Mesendoderm (in vitro differentiated cells): Measurements from ENCODE around the gene UNC45B.
A peak's percentile ranks its signal among the peaks of the same experiment; 100 is the strongest.

ENCODE experiments used
- DNase-seq: peaks from one replicate; pipeline ENCODE4 v3.0.0; 2013
- H2AK5ac ChIP-seq: 2 replicates; pipeline ENCODE4 v1.6.1; 2013; ENCODE audit warnings: low read length, inconsistent platforms
- H2BK120ac ChIP-seq: 2 replicates; pipeline ENCODE4 v1.6.1; 2013; ENCODE audit warnings: low read depth, mild to moderate bottlenecking, low read length, moderate library complexity, mixed read lengths
- H2BK15ac ChIP-seq: replicated peaks from 2 replicates; pipeline ENCODE4 v1.6.1; 2013; ENCODE audit warnings: low read depth, mild to moderate bottlenecking, moderate library complexity
- H2BK5ac ChIP-seq: 2 replicates; pipeline ENCODE4 v1.6.1; 2013; ENCODE audit warnings: low read length, inconsistent platforms
- H3K18ac ChIP-seq: 2 replicates; pipeline ENCODE4 v1.6.1; 2013; ENCODE audit warnings: mild to moderate bottlenecking, low read length, mixed read lengths
- H3K23ac ChIP-seq: one replicate; pipeline ENCODE4 v1.6.1; 2013; ENCODE audit warnings: low read length
- H3K27ac ChIP-seq: 2 replicates; pipeline ENCODE4 v1.5.1; 2013; ENCODE audit warnings: low read depth, mild to moderate bottlenecking, inconsistent platforms, low read length, moderate library complexity
- H3K27me3 ChIP-seq: 2 replicates; pipeline ENCODE4 v1.6.1; 2013; ENCODE audit warnings: low read length, control low read depth, mild to moderate bottlenecking, inconsistent platforms; ENCODE audit not compliant: insufficient read depth, poor library complexity
- H3K36me3 ChIP-seq: 2 replicates; pipeline ENCODE4 v1.6.1; 2013; ENCODE audit warnings: low read length, inconsistent platforms; ENCODE audit not compliant: control insufficient read depth, insufficient read depth
- H3K4ac ChIP-seq: one replicate; pipeline ENCODE4 v1.6.1; 2013; ENCODE audit warnings: low read depth, mild to moderate bottlenecking, low read length, moderate library complexity
- H3K4me1 ChIP-seq: 2 replicates; pipeline ENCODE4 v1.6.1; 2013; ENCODE audit warnings: low read depth, low read length, inconsistent platforms; ENCODE audit not compliant: control insufficient read depth
- H3K4me2 ChIP-seq: 2 replicates; pipeline ENCODE4 v1.6.1; 2013; ENCODE audit warnings: low read length
- H3K4me3 ChIP-seq: 2 replicates; pipeline ENCODE4 v1.5.1; 2013; ENCODE audit warnings: mild to moderate bottlenecking, low read length
- H3K56ac ChIP-seq: one replicate; pipeline ENCODE4 v1.6.1; 2013; ENCODE audit warnings: low read length
- H3K79me1 ChIP-seq: 2 replicates; pipeline ENCODE4 v1.6.1; 2013; ENCODE audit warnings: low read length, inconsistent platforms
- H3K79me2 ChIP-seq: 2 replicates; pipeline ENCODE4 v1.6.1; 2013; ENCODE audit warnings: mild to moderate bottlenecking, low read length; ENCODE audit not compliant: control insufficient read depth, insufficient read depth
- H3K9ac ChIP-seq: 2 replicates; pipeline ENCODE4 v1.6.1; 2013; ENCODE audit warnings: low read length, inconsistent platforms
- H4K5ac ChIP-seq: one replicate; pipeline ENCODE4 v1.6.1; 2013; ENCODE audit warnings: low read length
- H4K8ac ChIP-seq: one replicate; pipeline ENCODE4 v1.6.1; 2013; ENCODE audit warnings: low read depth, mild to moderate bottlenecking, control low read depth, low read length, moderate library complexity
- WGBS: extraction: QIAGEN DNeasy Blood & Tissue Kit; methylation state at CpG from one replicate; pipeline ENCODE4 v1.1.7; 2013; ENCODE audit warnings: low lambda C conversion rate, missing lambda C conversion rate; ENCODE audit not compliant: insufficient coverage; ENCODE audit errors: extremely low coverage; 5-methylcytosine and 5-hydroxymethylcytosine counted together

UNC45B gene

DNA sequence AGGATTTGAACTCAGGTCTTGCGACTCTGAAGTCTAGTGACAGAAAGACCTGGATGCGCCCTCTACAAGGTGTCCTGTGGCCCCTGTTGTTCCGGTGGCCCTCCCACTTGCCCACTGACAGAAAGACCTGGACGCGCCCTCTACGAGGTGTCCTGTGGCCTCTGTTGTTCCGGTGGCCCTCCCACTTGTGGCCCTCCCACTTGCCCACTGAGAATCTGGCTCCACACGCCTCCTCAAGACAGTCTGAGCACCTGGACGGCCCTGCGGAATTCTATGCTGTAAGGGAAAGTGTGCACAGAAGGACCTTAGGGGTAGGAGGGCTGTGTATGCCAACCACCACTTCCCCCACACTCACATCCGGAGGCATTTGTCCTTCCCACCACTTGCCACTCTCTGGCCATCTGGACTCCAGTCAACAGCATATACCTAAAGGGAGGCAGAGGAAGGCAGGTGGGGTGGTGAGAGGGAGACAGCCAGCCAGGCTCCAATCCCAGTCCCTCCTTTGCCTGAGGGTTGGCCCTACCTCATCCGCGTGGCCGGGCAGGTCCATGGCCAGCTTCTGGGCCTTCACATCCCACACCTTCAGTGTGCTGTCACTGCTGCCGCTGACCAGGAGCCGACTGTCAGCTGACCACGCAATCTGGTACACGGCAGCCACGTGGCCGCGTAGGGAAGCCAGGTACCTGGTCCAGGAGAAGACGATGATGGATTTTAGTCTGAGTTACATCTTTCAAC is 14.6 kb upstream of the UNC45B start:
- Histone ChIP-seq H3K79me2 (no peaks in the 10 kb centered on the region), H4K5ac (no peak overlapping the region), H3K56ac (no peak overlapping the region), H3K4me1 (no peaks in the 10 kb centered on the region), H2BK5ac (no peak overlapping the region), H3K4me3 (no peak overlapping the region), H3K4me2 (no peak overlapping the region), H3K27ac (no peak overlapping the region), H3K4ac (no peak overlapping the region), H4K8ac (no peak overlapping the region), H3K27me3 (no peaks in the 10 kb centered on the region), H2BK120ac (no peak overlapping the region), H3K18ac (no peak overlapping the region), H2AK5ac (no peak overlapping the region), H3K36me3 (peaks cover 38% of the 10 kb centered on the region), H3K9ac (no peak overlapping the region), H3K79me1 (no peaks in the 10 kb centered on the region), H3K23ac (no peak overlapping the region), H2BK15ac (no peak overlapping the region)
- no peak for DNase-seq
- no CpG with 5 or more reads among the region's 22 CpGs for WGBS

DNA sequence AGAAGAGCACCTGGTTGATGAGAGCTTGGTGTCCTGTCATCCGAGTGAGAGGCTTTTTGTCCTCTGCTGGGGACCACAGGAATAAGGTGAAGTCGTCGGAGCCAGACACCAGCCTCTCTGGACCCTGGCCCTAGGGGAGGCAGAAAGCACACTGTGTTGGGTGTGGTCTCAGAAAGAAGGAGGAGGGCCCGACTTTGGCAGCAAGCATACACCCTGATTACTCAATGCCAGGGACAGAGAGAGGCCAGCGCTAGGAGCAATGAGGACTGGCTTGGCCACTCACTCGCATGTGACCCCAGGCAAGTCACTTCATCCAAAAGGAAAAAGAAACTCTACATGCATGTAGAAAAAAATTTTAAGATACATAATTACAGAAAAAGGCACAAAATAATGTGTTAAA is 12.3 kb upstream of the UNC45B start:
- H3K4ac ChIP-seq: no peak overlapping the region
- peaks cover 4% of the 10 kb centered on the region for H3K79me2 ChIP-seq
- no peak overlapping the region for H3K23ac ChIP-seq
- DNase-seq: no peak
- H4K8ac ChIP-seq: no peak overlapping the region
- H3K56ac ChIP-seq: no peak overlapping the region
- H4K5ac ChIP-seq: no peak overlapping the region
- no peaks in the 10 kb centered on the region for H3K27me3 ChIP-seq
- no CpG with 5 or more reads among the region's 6 CpGs for WGBS
- no peak overlapping the region for H2BK5ac ChIP-seq
- no peak overlapping the region for H3K9ac ChIP-seq
- H2BK120ac ChIP-seq: no peak overlapping the region
- H3K18ac ChIP-seq: no peak overlapping the region
- no peak overlapping the region for H3K4me2 ChIP-seq
- H2BK15ac ChIP-seq: no peak overlapping the region
- H3K36me3 ChIP-seq: peaks cover 46% of the 10 kb centered on the region
- no peak overlapping the region for H2AK5ac ChIP-seq
- H3K27ac ChIP-seq: no peak overlapping the region
- no peak overlapping the region for H3K4me3 ChIP-seq
- H3K4me1 ChIP-seq: no peaks in the 10 kb centered on the region
- H3K79me1 ChIP-seq: peaks cover 6% of the 10 kb centered on the region

DNA sequence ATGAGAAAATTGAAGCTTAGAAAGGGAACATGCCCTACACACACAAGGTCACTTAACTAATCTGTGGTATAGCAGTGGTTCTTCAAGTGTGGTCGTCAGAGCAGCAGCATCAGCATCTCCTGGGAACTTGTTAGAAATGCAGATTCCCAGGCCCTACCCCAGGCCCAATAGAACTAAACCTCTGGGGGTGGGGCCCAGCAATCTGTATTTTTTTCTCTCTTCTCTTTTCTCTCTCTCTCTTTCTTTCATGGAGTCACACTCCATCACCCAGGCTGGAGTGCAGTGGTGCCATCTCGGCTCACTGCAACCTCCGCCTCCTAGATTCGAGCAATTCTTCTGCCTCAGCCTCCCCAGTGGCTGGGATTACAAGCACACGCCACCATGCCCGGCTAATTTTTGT is 9.4 kb upstream of the UNC45B start:
- no peak overlapping the region for H3K4me2 ChIP-seq
- H3K27ac ChIP-seq: no peak overlapping the region
- WGBS: no CpG with 5 or more reads among the region's 6 CpGs
- H3K4me1 ChIP-seq: no peaks in the 10 kb centered on the region
- H3K56ac ChIP-seq: no peak overlapping the region
- H2BK15ac ChIP-seq: no peak overlapping the region
- peaks cover 33% of the 10 kb centered on the region for H3K36me3 ChIP-seq
- no peak overlapping the region for H2BK120ac ChIP-seq
- H3K27me3 ChIP-seq: no peaks in the 10 kb centered on the region
- no peak overlapping the region for H3K4ac ChIP-seq
- no peak overlapping the region for H3K9ac ChIP-seq
- H4K5ac ChIP-seq: no peak overlapping the region
- H3K79me1 ChIP-seq: peaks cover 8% of the 10 kb centered on the region
- no peak overlapping the region for H4K8ac ChIP-seq
- no peak overlapping the region for H2AK5ac ChIP-seq
- no peak for DNase-seq
- H2BK5ac ChIP-seq: no peak overlapping the region
- H3K79me2 ChIP-seq: peaks cover 18% of the 10 kb centered on the region
- no peak overlapping the region for H3K18ac ChIP-seq
- no peak overlapping the region for H3K23ac ChIP-seq
- no peak overlapping the region for H3K4me3 ChIP-seq

DNA sequence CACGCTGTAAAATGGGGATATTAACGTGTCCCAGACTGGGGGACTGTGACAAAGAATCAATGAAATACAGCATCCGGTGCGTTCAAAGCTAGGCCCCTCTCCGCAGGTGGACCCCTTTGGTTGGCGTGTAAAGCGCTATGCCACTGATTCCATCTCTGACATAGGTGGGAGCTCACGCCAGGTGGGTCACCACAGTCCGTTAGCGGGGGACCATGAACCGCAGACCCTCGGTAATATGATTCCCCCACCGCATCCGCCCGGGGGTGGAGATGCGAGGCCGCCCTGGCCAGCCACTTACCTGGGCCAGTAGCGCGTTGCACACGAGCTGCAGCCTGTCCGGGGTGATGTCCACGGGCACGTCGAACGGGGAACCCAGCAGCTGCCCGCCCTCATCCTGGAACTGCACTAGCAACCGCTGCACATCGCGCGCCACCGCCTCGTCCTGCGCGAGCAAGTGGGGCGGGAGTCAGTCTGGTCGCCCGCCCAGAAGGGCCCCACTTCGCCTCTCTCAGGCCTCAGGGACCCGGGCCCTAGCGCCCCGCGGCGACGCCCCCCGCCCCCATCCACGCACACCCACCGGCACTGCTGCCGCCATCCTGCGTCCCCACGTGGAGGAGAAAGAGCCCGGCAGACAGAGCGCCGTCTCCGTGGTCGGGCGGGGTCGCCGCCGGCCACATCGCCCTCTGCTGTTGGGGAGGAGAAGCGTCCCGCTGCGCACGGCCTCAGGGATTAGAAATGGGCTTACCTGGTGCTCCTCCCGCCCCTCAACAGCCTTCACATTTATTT is 5.7 kb upstream of the UNC45B start, which contains the start of gene NLE1:
TSS of gene NLE1 (minus strand) at position 623 of the 786 bp plus-strand sequence. CDS start at position 595, 28 bp downstream.
- Histone ChIP-seq H3K27me3 (no peaks in the 10 kb centered on the region), H3K18ac (no peak within 1 kb of the TSS), H3K23ac (peak within 1 kb of the TSS; percentile 97), H2BK5ac (no peak within 1 kb of the TSS), H2BK120ac (no peak within 1 kb of the TSS), H3K4me2 (peak within 1 kb of the TSS; percentile 77), H2AK5ac (no peak within 1 kb of the TSS), H3K4me1 (no peaks in the 10 kb centered on the region), H3K56ac (peak within 1 kb of the TSS; percentile 99), H2BK15ac (no peak within 1 kb of the TSS), H3K27ac (no peak within 1 kb of the TSS), H3K79me2 (peaks cover 18% of the 10 kb centered on the region), H3K4me3 (peak within 1 kb of the TSS; percentile 99), H3K4ac (peak within 1 kb of the TSS; percentile 61), H4K8ac (no peak within 1 kb of the TSS), H3K9ac (peak within 1 kb of the TSS; percentile 99), H3K36me3 (peaks cover 14% of the 10 kb centered on the region), H3K79me1 (peaks cover 8% of the 10 kb centered on the region), H4K5ac (no peak within 1 kb of the TSS)
- peak; percentile 86 for DNase-seq
- no CpG with 5 or more reads among the region's 65 CpGs for WGBS

DNA sequence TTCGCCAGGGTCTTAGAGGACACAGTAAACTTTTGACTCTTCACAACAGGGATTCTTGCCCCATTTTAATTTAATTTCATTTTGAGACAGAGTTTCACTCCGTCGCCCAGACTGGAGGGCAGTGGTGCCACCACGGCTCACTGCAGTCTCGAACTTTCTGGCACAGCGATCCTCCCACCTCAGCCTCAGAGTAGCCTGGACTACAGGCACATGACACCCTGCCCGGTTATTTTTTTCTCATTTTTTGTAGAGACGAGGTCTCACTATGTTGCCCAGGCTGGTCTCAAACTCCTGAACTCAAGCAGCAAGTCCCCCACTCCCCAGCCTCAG is 5.2 kb upstream of the UNC45B start:
- Histone ChIP-seq H2BK15ac (no peak overlapping the region), H4K8ac (no peak overlapping the region), H2AK5ac (no peak overlapping the region), H3K4me1 (no peaks in the 10 kb centered on the region), H2BK120ac (no peak overlapping the region), H3K18ac (no peak overlapping the region), H3K79me1 (peaks cover 8% of the 10 kb centered on the region), H3K4me2 (no peak overlapping the region), H3K36me3 (peaks cover 11% of the 10 kb centered on the region), H3K4ac (no peak overlapping the region), H3K27ac (no peak overlapping the region), H3K56ac (peak overlapping the region; percentile 64), H3K9ac (peak overlapping the region; percentile 21), H3K23ac (no peak overlapping the region), H3K27me3 (no peaks in the 10 kb centered on the region), H3K79me2 (peaks cover 18% of the 10 kb centered on the region), H2BK5ac (no peak overlapping the region), H3K4me3 (no peak overlapping the region), H4K5ac (no peak overlapping the region)
- no CpG with 5 or more reads among the region's 8 CpGs for WGBS
- no peak for DNase-seq
